SK-N-SH (cell line): Measurements from ENCODE around the gene HSBP1. TPM values are rescaled to one million over a fixed set of nuclear protein-coding genes. Genes with fewer than 3 reads are reported as not detected.

Experiments
- CTCF ChIA-PET: fragments of 300-600, 350-600 bp; formaldehyde crosslinking; extraction: SDS; loops from one replicate; lab custom pipeline; 2021; lab: Yijun Ruan, JAX
- POLR2A ChIA-PET: fragments of 350-600 bp; sonication (Branson Sonifier 250); formaldehyde crosslinking; extraction: SDS; loops from one replicate; lab custom pipeline; 2020; ENCODE audit warnings: antibody characterized with exemption, inconsistent platforms; lab: Yijun Ruan, JAX
- DNase-seq: peaks from one replicate; pipeline ENCODE4 v3.0.0; 2012
- H2AFZ ChIP-seq: fragments of 200-600 bp; sonication (generic); 2 replicates; pipeline ENCODE4 v1.8.1; 2016; ENCODE audit warnings: antibody characterized with exemption, mild to moderate bottlenecking, low read depth
- H3F3A ChIP-seq: fragments of 200-600 bp; sonication (generic); replicated peaks from 2 replicates; pipeline ENCODE3; 2016; ENCODE audit warnings: antibody characterized with exemption, mild to moderate bottlenecking; ENCODE audit not compliant: insufficient read depth
- H3K27ac ChIP-seq, 2 experiments: fragments of 200-500 bp in 1 of 2; fragments of 200-600 bp in 1 of 2; sonication (Bioruptor generic) in 1 of 2; sonication (generic), shearing (Covaris generic) in 1 of 2; 2 replicates each; pipeline versions ENCODE4 v1.5.1 to v1.6.1; 2014 to 2016; ENCODE audit warnings: low read depth in 2 of 2, inconsistent platforms in 1 of 2, low read length in 1 of 2, mild to moderate bottlenecking in 1 of 2, mixed read lengths in 1 of 2
- H3K27me3 ChIP-seq: fragments of 200-600 bp; sonication (generic), shearing (Covaris generic); 2 replicates; pipeline ENCODE4 v1.6.1; 2016; ENCODE audit warnings: mixed run types; ENCODE audit not compliant: insufficient read depth
- H3K36me3 ChIP-seq, 2 experiments: fragments of 200-500 bp in 1 of 2; fragments of 200-600 bp in 1 of 2; sonication (Bioruptor generic) in 1 of 2; sonication (generic) in 1 of 2; replicated peaks in 1 of 2; 2 replicates each; pipeline versions ENCODE3 to v1.5.1; 2014 to 2016; ENCODE audit warnings: low read length in 1 of 2, mild to moderate bottlenecking in 1 of 2; ENCODE audit not compliant: insufficient read depth in 2 of 2, control insufficient read depth in 1 of 2
- H3K4me1 ChIP-seq, 2 experiments: fragments of 200-500 bp in 1 of 2; fragments of 200-600 bp in 1 of 2; sonication (Bioruptor generic) in 1 of 2; sonication (generic), shearing (Covaris generic) in 1 of 2; 2 replicates each; pipeline versions ENCODE4 v1.5.1 to v1.6.1; 2014 to 2016; ENCODE audit warnings: low read depth in 1 of 2, low read length in 1 of 2, mixed run types in 1 of 2; ENCODE audit not compliant: insufficient read depth in 2 of 2, control insufficient read depth in 1 of 2
- H3K4me2 ChIP-seq: fragments of 200-600 bp; sonication (generic), shearing (Covaris generic); 2 replicates; pipeline ENCODE4 v1.6.1; 2017; ENCODE audit warnings: mixed run types
- H3K4me3 ChIP-seq, 2 experiments: fragments of 200-500 bp in 1 of 2; fragments of 200-600 bp in 1 of 2; sonication (Bioruptor generic) in 1 of 2; sonication (generic), shearing (Covaris generic) in 1 of 2; 2 replicates each; pipeline versions ENCODE4 v1.5.1 to v1.8.1; 2014 to 2016; ENCODE audit warnings: low read depth in 2 of 2, inconsistent platforms in 1 of 2, low read length in 1 of 2, mild to moderate bottlenecking in 1 of 2, mixed read lengths in 1 of 2, moderate library complexity in 1 of 2
- H3K79me2 ChIP-seq: fragments of 200-600 bp; sonication (generic); 2 replicates; pipeline ENCODE4 v1.8.1; 2017; ENCODE audit warnings: mild to moderate bottlenecking; ENCODE audit not compliant: insufficient read depth
- H3K9ac ChIP-seq: fragments of 200-600 bp; sonication (generic); 2 replicates; pipeline ENCODE4 v1.6.1; 2017; ENCODE audit warnings: mixed run types
- H3K9me2 ChIP-seq: fragments of 200-600 bp; sonication (generic); 2 replicates; pipeline ENCODE4 v1.6.1; 2017; ENCODE audit warnings: mixed run types
- H3K9me3 ChIP-seq: fragments of 200-600 bp; sonication (generic); 2 replicates; pipeline ENCODE4 v1.6.1; 2017; ENCODE audit warnings: mixed run types, mild to moderate bottlenecking, moderate library complexity
- H4K20me1 ChIP-seq: fragments of 200-600 bp; sonication (generic); 2 replicates; pipeline ENCODE4 v1.6.1; 2017; ENCODE audit warnings: mild to moderate bottlenecking, mixed run types; ENCODE audit not compliant: insufficient read depth
- FOXM1 ChIP-seq: IDR thresholded peaks from 2 replicates; pipeline ENCODE4 v1.4.0; 2012; ENCODE audit warnings: low read depth, mild to moderate bottlenecking
- NRF1 ChIP-seq: IDR thresholded peaks from 2 replicates; pipeline ENCODE4 v1.6.1; 2012; ENCODE audit warnings: low read depth, mild to moderate bottlenecking, low read length
- RCOR1 ChIP-seq: fragments of 150-350 bp; IDR thresholded peaks from 2 replicates; pipeline ENCODE4 v1.6.1; 2017; ENCODE audit warnings: antibody characterized with exemption, low read length
- REST ChIP-seq: IDR thresholded peaks from 2 replicates; pipeline ENCODE4 v1.6.1; 2012; ENCODE audit warnings: mild to moderate bottlenecking, low read depth, low read length, moderate library complexity
- WGBS: methylation state at CpG from one replicate; pipeline ENCODE4 v1.1.6; 2017; ENCODE audit warnings: low lambda C conversion rate; 5-methylcytosine and 5-hydroxymethylcytosine counted together
- polyA plus RNA-seq, 3 experiments: library from polyadenylated mRNA; depleted of rRNA; stranded (reverse); fragments of >200 nt; gene quantifications; 2 replicates each; pipeline ENCODE4 v1.2.3, GENCODE V29; 2012

The HSBP1 gene
- polyA plus RNA-seq, 1 of the 3 experiments (the other 2 are of a cell fraction) = 177 TPM

DNA sequence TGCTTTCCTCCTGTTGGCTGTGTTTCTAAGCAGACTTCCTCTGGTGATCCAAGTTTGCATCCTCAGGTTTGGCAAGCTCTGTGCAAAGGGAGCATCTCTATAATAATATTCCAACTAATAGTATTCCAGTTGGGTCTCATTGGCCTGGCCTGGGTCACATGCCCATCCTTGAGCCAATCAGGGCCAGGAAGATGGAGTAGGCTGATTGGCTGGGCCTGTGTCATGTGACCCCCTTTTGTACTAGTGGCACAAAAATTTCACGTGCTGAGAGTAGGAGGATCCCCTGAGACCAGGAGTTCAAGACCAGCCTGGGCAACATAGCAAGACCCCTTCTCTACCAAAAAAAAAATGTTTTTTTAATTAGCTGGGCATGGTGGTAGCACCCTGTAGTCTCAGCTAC is 55.9 kb downstream of the HSBP1 start:
- H3F3A ChIP-seq = no peaks in the 10 kb centered on the region
- no peaks in the 10 kb centered on the region for H3K79me2 ChIP-seq
- H3K36me3 ChIP-seq = no peaks in the 10 kb centered on the region
- no peak for DNase-seq
- no peaks in the 10 kb centered on the region for H3K9me3 ChIP-seq
- H2AFZ ChIP-seq = no peak overlapping the region
- no peaks in the 10 kb centered on the region for H3K4me1 ChIP-seq
- H3K4me3 ChIP-seq = no peak overlapping the region
- TF ChIP-seq FOXM1 = no peak
- TF ChIP-seq REST = no peak
- no peak for TF ChIP-seq NRF1
- no peak for TF ChIP-seq RCOR1
- no peak overlapping the region for H3K27ac ChIP-seq
- H3K4me2 ChIP-seq = no peak overlapping the region
- H3K9me2 ChIP-seq = no peaks in the 10 kb centered on the region
- H3K9ac ChIP-seq = no peak overlapping the region
- no peaks in the 10 kb centered on the region for H4K20me1 ChIP-seq
- ChIA-PET POLR2A (no interaction called here), CTCF (interaction anchor here (0.7 to 1.0 kb wide), 2 partner anchors 37 to 63 kb away, joined by 3 to 4 read pairs; no protein-coding TSS in a partner anchor)
- peaks cover 23% of the 10 kb centered on the region for H3K27me3 ChIP-seq
- WGBS = 57% methylated on average over 1 of the region's 1 CpG

Other genes starting within 250 kb of the HSBP1 start
- gene MLYCD, start 91.1 kb downstream of the HSBP1 start, polyA plus RNA-seq (2012; rRNA removed) = 2.4 and 2.7 TPM in 2 replicates
- gene OSGIN1, start 145.3 kb downstream of the HSBP1 start, polyA plus RNA-seq (2012; rRNA removed) = 4.8 and 5.2 TPM in 2 replicates
- 0.54 and 0.58 TPM in 2 replicates for gene NECAB2, start 160.3 kb downstream of the HSBP1 start, polyA plus RNA-seq (2012; rRNA removed)
- gene SLC38A8, start 234.8 kb downstream of the HSBP1 start, polyA plus RNA-seq (2012; rRNA removed) = 0.08 TPM in 1 of 2 replicates, not detected in the other